GM19438 (cell line): Measurements from ENCODE around the gene RTF2.

Experiments
- ATAC-seq: cut with Tn5 transposase; IDR thresholded peaks from one replicate; pipeline ENCODE4 v1.9.1; 2021; ENCODE audit warnings: low read depth; ENCODE audit not compliant: unreplicated experiment

The RTF2 gene

GRCh38 chr20:56437196-56437960 lies 31.0 kb upstream of the RTF2 start:
- no peak for ATAC-seq

- ATAC-seq, result no peak
These were observed 30.1 kb upstream of the RTF2 start for GRCh38 chr20:56438284-56438683.

- ATAC-seq, result no peak
These were observed 28.6 kb upstream of the RTF2 start for GRCh38 chr20:56439771-56440291.

GRCh38 chr20:56440346-56441007 lies 27.9 kb upstream of the RTF2 start:
- no peak for ATAC-seq

GRCh38 chr20:56442389-56443365 lies 25.8 kb upstream of the RTF2 start:
- ATAC-seq, result no peak

GRCh38 chr20:56443654-56444540 lies 24.5 kb upstream of the RTF2 start:
- ATAC-seq, result no peak

- no peak for ATAC-seq
These were observed 23.3 kb upstream of the RTF2 start for GRCh38 chr20:56445130-56445529.

- no peak for ATAC-seq
These were observed 22.9 kb upstream of the RTF2 start for GRCh38 chr20:56445540-56445939.

- ATAC-seq, result no peak
These were observed 21.2 kb upstream of the RTF2 start for GRCh38 chr20:56447227-56447626.

- no peak for ATAC-seq
These were observed 19.0 kb upstream of the RTF2 start for GRCh38 chr20:56449459-56449858.

- ATAC-seq, result no peak
These were observed 17.2 kb upstream of the RTF2 start for GRCh38 chr20:56451056-56451765.

- ATAC-seq, result peak; percentile 60
These were observed 15.1 kb upstream of the RTF2 start for GRCh38 chr20:56453352-56453751.

GRCh38 chr20:56454754-56455153 lies 13.7 kb upstream of the RTF2 start:
- ATAC-seq, result peak; percentile 63

- ATAC-seq, result no peak
These were observed 10.1 kb upstream of the RTF2 start for GRCh38 chr20:56458206-56458821.

GRCh38 chr20:56460459-56460858 lies 8.0 kb upstream of the RTF2 start:
- no peak for ATAC-seq

- no peak for ATAC-seq
These were observed 6.9 kb upstream of the RTF2 start for GRCh38 chr20:56461576-56461975.

- ATAC-seq, result no peak
These were observed 5.0 kb upstream of the RTF2 start for GRCh38 chr20:56463428-56463827.

GRCh38 chr20:56465997-56466396 lies 2.4 kb upstream of the RTF2 start:
- no peak for ATAC-seq

- ATAC-seq, result peak; percentile 2
These were observed 485 bp upstream of the RTF2 start for GRCh38 chr20:56467968-56468315.
